Measurements from ENCODE around the gene PFN1.

GRCh38 chr17:4958102-4958501 lies 9.8 kb upstream of the PFN1 start:
- TF ChIP-seq CTCF (IDR thresholded peaks at IDR 0.05; ENCODE audit: poor library complexity, severe bottlenecking) (no peak), EZH2 (IDR thresholded peaks at IDR 0.05; ENCODE audit: borderline replicate concordance, insufficient read depth, low read length, poor library complexity, severe bottlenecking) (no peak)
